Endothelial cell of umbilical vein (primary cell): ENCODE results near the gene SEC61A1. TPM values are rescaled to one million over a fixed set of nuclear protein-coding genes. Genes with fewer than 3 reads are reported as not detected.

ENCODE experiments used
- BruUV-seq: library from RNA; stranded (reverse); fragments of 400-500 nt; replicated peaks from 2 replicates; lab custom pipeline; 2021; lab: Mats Ljungman, UMichigan
- CTCF ChIA-PET: fragments of 300-600, 350-600 bp; sonication (Branson Sonifier 250); formaldehyde crosslinking; loops from one replicate; lab custom pipeline; 2021; ENCODE audit warnings: antibody characterized with exemption, inconsistent platforms; lab: Charles Lee
- POLR2A ChIA-PET: fragments of 300-600, 350-600 bp; sonication (Branson Sonifier 250); formaldehyde crosslinking; loops from one replicate; lab custom pipeline; 2021; ENCODE audit warnings: antibody characterized with exemption, inconsistent platforms; lab: Charles Lee
- DNase-seq: peaks from one replicate; pipeline ENCODE4 v3.0.0-alpha.2; 2011; ENCODE audit warnings: low read depth, low spot score
- FAIRE-seq: peaks from 2 replicates; lab custom pipeline; 2011; peaks lifted over from hg19 to GRCh38; lab: Jason Lieb, UNC
- H2AFZ ChIP-seq: 2 replicates; pipeline ENCODE4 v1.6.0; 2012; ENCODE audit warnings: low read depth, low read length, control low read depth, inconsistent platforms
- H3K27ac ChIP-seq: 2 replicates; pipeline ENCODE4 v1.5.1; 2011; ENCODE audit warnings: low read depth, mild to moderate bottlenecking, control low read depth, low read length, moderate library complexity; ENCODE audit not compliant: insufficient read depth
- H3K27me3 ChIP-seq, 2 experiments: 2 replicates each; pipeline versions ENCODE4 v1.6.0 to v1.6.1; 2011; ENCODE audit warnings: low read length in 2 of 2, mixed read lengths in 1 of 2; ENCODE audit not compliant: control insufficient read depth in 2 of 2, insufficient read depth in 2 of 2
- H3K36me3 ChIP-seq, 2 experiments: 2 replicates in 1 of 2; 3 replicates in 1 of 2; pipeline ENCODE4 v1.5.1; 2011; ENCODE audit warnings: low read length in 2 of 2, mild to moderate bottlenecking in 1 of 2, moderate library complexity in 1 of 2; ENCODE audit not compliant: control insufficient read depth in 2 of 2, insufficient read depth in 2 of 2; ENCODE audit errors: extremely low read depth in 1 of 2
- H3K4me1 ChIP-seq: 3 replicates; pipeline ENCODE4 v1.5.1; 2011; ENCODE audit warnings: mild to moderate bottlenecking, low read length; ENCODE audit not compliant: control insufficient read depth, insufficient read depth; ENCODE audit errors: extremely low read depth
- H3K4me2 ChIP-seq: 2 replicates; pipeline ENCODE4 v1.6.1; 2011; ENCODE audit warnings: low read length, control low read depth, mixed read lengths; ENCODE audit not compliant: insufficient read depth
- H3K4me3 ChIP-seq, 3 experiments: fragments of 200-600 bp in 1 of 3; sonication (generic), shearing (Covaris generic) in 1 of 3; replicated peaks in 1 of 3; 2 replicates each; pipeline ENCODE4 v1.5.1; 2011 to 2016; ENCODE audit warnings: control low read depth in 3 of 3, low read length in 3 of 3, mild to moderate bottlenecking in 2 of 3, inconsistent platforms in 1 of 3, low read depth in 1 of 3, moderate library complexity in 1 of 3; ENCODE audit not compliant: insufficient read depth in 1 of 3
- H3K79me2 ChIP-seq: 2 replicates; pipeline ENCODE4 v1.6.0; 2012; ENCODE audit warnings: low read length, inconsistent platforms; ENCODE audit not compliant: control insufficient read depth, insufficient read depth
- H3K9ac ChIP-seq: replicated peaks from 2 replicates; pipeline ENCODE3; 2011; ENCODE audit warnings: low read length, control low read depth; ENCODE audit not compliant: insufficient read depth; ENCODE audit errors: extremely low read depth
- H3K9me1 ChIP-seq: replicated peaks from 3 replicates; pipeline ENCODE4 v1.6.0; 2011; ENCODE audit warnings: mild to moderate bottlenecking, low read length; ENCODE audit not compliant: control insufficient read depth, insufficient read depth; ENCODE audit errors: extremely low read depth
- H3K9me3 ChIP-seq: replicated peaks from 2 replicates; pipeline ENCODE4 v1.5.1; 2012; ENCODE audit warnings: low read length, inconsistent platforms; ENCODE audit not compliant: control insufficient read depth, insufficient read depth
- H4K20me1 ChIP-seq: replicated peaks from 2 replicates; pipeline ENCODE3; 2011; ENCODE audit warnings: mild to moderate bottlenecking, low read length; ENCODE audit not compliant: control insufficient read depth, insufficient read depth; ENCODE audit errors: extremely low read depth
- CTCF ChIP-seq, 2 donors: IDR thresholded peaks; 1 replicate in 1 of 2; 2 replicates in 1 of 2; pipeline ENCODE4 v1.5.1; 2011; ENCODE audit warnings: low read length in 2 of 2, mild to moderate bottlenecking in 2 of 2, moderate library complexity in 2 of 2, control low read depth in 1 of 2, inconsistent platforms in 1 of 2, low read depth in 1 of 2; ENCODE audit not compliant: insufficient read depth in 1 of 2; ENCODE audit errors: extremely low read depth in 1 of 2
- EZH2 ChIP-seq: IDR thresholded peaks from 2 replicates; pipeline ENCODE4 v1.6.1; 2012; ENCODE audit warnings: borderline replicate concordance, low read depth, mild to moderate bottlenecking, moderate library complexity, low read length, inconsistent platforms; ENCODE audit not compliant: severe bottlenecking
- FOS ChIP-seq: IDR thresholded peaks from 2 replicates; pipeline ENCODE4 v1.6.1; 2011; ENCODE audit warnings: mild to moderate bottlenecking, low read length, moderate library complexity, borderline replicate concordance; ENCODE audit not compliant: insufficient read depth
- JUN ChIP-seq: IDR thresholded peaks from 2 replicates; pipeline ENCODE4 v1.6.1; 2011; ENCODE audit warnings: borderline replicate concordance, low read depth; ENCODE audit not compliant: insufficient read length, insufficient read depth
- POLR2A ChIP-seq: IDR thresholded peaks from 2 replicates; pipeline ENCODE4 v1.6.1; 2012; ENCODE audit warnings: low read depth, mild to moderate bottlenecking, control low read depth, low read length
- POLR2AphosphoS5 ChIP-seq: IDR thresholded peaks from 2 replicates; pipeline ENCODE4 v1.6.1; 2012; ENCODE audit warnings: low read depth, mild to moderate bottlenecking, control low read depth, low read length, moderate library complexity; ENCODE audit not compliant: insufficient read depth
- dilution Hi-C: fragments of 300-500 bp; cut with MboI; formaldehyde crosslinking; loops from one replicate; pipeline ENCODE4 v1.15.0; 2019; ENCODE audit warnings: low sequenced_read_pairs; ENCODE audit not compliant: extremely low pct_ligation_motif_present
- intact Hi-C: fragments of 100-400 bp; cut with micrococcal nuclease; formaldehyde crosslinking; loops from one replicate; pipeline ENCODE4 v1.10.0; 2022
- polyA plus RNA-seq, 4 experiments: library from polyadenylated mRNA; depleted of rRNA in 3 of 4; stranded (reverse) in 3 of 4; unstranded in 1 of 4; fragments of >200 nt; gene quantifications; 2 replicates each; pipeline versions ENCODE4 v1.2.1 to v1.2.3, GENCODE V29; 2011 to 2012; ENCODE audit warnings: missing spikeins in 1 of 4
- total RNA-seq: library from RNA; stranded (reverse); gene quantifications from 2 replicates; pipeline ENCODE4 v1.2.3, GENCODE V29; 2021

Gene SEC61A1
- total and polyA plus RNA-seq, 2 donors (not counting 3 experiments of a cell fraction or from before 2014, with no cell fraction given): 307 to 312 TPM

- H3K9me3 ChIP-seq: no peaks in the 10 kb centered on the region
- FAIRE-seq (no peak), DNase-seq (no peak)
- H3K4me2 ChIP-seq: peak overlapping the region; percentile 62
- no peaks in the 10 kb centered on the region for H3K79me2 ChIP-seq
- no peaks in the 10 kb centered on the region for H3K27me3 ChIP-seq
- no TSS peak for BruUV-seq
- peaks cover 49% of the 10 kb centered on the region for H3K4me1 ChIP-seq
- TF ChIP-seq CTCF (IDR thresholded peaks at IDR 0.05; ENCODE audit: extremely low read depth in 1 of 2, insufficient read depth in 1 of 2, low read depth in 1 of 2, low read length in 2 of 2) (no peak), EZH2 (no peak), FOS (no peak), POLR2AphosphoS5 (no peak), POLR2A (peak; percentile 6), JUN (no peak)
- ChIA-PET POLR2A (no interaction called here), CTCF (interaction anchor here (1.0 to 2.6 kb wide), 2 partner anchors 18 to 56 kb away, joined by 3 to 32 read pairs; no protein-coding TSS in a partner anchor)
- peak overlapping the region; percentile 37 for H2AFZ ChIP-seq
- dilution Hi-C loops: no loop called here
- H3K9me1 ChIP-seq: no peaks in the 10 kb centered on the region
- H3K4me3 ChIP-seq: peak overlapping the region in 1 of 3 experiments; percentile 44
- peak overlapping the region; percentile 49 for H3K9ac ChIP-seq
- H4K20me1 ChIP-seq: no peaks in the 10 kb centered on the region
- peak overlapping the region; percentile 19 for H3K27ac ChIP-seq
- H3K36me3 ChIP-seq: peaks cover 3 to 19% of the 10 kb centered on the region in 2 experiments
- intact Hi-C loops: loop anchor here (2.0 to 5.0 kb wide), 2 partner anchors 46 to 405 kb away; partner anchors contain the start of gene RUVBL1
These were observed 25.0 kb downstream of the SEC61A1 start for GRCh38 chr3:128077202-128077624.
